Testis (tissue), 2 donors: ENCODE measurements around the gene CDH4.

Source experiments
- POLR2A ChIP-seq: fragments of 450-650 bp; IDR thresholded peaks from one replicate; pipeline ENCODE4 v1.6.1; 2017; ENCODE audit warnings: antibody characterized with exemption, mild to moderate bottlenecking, moderate library complexity
- TF ChIP-seq, protein P1 (sequence below), 3 experiments: fragments of 450-650 bp in 2 of 3; fragments of 200-600 bp in 1 of 3; sonication (generic) in 1 of 3; IDR thresholded peaks; one replicate each; pipeline ENCODE4 v1.5.1; 2016 to 2019; ENCODE audit warnings: antibody characterized with exemption in 3 of 3, mild to moderate bottlenecking in 2 of 3, moderate library complexity in 1 of 3

DNA sequence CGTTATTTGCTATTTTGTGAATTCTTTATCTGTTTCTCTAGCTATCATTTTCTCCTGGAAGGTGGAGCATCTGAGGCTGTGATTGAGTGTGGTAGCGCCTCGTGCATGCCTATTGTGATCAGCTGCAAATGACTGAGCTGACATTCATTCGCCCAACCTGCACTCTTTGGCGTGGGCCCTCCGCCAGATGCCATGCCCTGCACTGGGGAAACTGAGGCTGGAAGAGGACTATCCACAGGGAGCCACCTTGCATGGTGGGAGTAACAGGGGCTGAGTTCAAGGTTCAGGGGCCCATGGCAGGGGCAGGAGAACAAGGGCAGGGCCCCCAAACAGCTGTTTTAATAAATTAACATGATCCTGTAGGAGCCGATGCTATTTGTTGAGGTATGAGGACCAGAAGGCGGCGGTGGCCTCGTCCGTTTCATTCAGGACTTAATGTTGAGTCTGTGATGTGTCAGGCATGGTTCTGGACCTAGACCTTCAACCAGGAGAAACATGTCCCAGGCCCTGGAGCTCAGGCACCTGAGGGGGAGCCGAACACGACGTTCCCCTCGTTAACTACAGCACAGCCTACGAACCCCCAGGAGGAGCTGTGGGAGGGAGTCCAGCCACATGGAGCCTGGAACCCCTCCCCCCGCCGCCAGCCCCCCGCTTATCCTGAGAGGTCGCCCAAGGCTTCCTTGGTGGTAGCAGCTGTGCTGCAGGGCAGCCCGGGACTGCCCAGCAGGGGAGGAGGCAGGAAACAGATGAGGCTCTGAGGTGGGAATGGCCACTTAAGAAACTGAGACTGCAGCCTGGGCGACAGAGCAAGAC lies 242.9 kb downstream of the CDH4 start:
- TF ChIP-seq, protein P1, sequence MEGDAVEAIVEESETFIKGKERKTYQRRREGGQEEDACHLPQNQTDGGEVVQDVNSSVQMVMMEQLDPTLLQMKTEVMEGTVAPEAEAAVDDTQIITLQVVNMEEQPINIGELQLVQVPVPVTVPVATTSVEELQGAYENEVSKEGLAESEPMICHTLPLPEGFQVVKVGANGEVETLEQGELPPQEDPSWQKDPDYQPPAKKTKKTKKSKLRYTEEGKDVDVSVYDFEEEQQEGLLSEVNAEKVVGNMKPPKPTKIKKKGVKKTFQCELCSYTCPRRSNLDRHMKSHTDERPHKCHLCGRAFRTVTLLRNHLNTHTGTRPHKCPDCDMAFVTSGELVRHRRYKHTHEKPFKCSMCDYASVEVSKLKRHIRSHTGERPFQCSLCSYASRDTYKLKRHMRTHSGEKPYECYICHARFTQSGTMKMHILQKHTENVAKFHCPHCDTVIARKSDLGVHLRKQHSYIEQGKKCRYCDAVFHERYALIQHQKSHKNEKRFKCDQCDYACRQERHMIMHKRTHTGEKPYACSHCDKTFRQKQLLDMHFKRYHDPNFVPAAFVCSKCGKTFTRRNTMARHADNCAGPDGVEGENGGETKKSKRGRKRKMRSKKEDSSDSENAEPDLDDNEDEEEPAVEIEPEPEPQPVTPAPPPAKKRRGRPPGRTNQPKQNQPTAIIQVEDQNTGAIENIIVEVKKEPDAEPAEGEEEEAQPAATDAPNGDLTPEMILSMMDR (IDR thresholded peaks at IDR 0.05): no peak
- TF ChIP-seq POLR2A: no peak
